K562 (cell line): ENCODE measurements around the gene FYTTD1. TPM values are rescaled to one million over a fixed set of nuclear protein-coding genes. Genes with fewer than 3 reads are reported as not detected.

Experiments
- ATAC-seq: fragments of 200-7000 bp; cut with Tn5 transposase; 3 replicates; pipeline ENCODE4 v1.9.1; 2020; ENCODE audit warnings: moderate library complexity
- BruUV-seq: library from RNA; stranded (reverse); fragments of 400-500 nt; replicated peaks from 2 replicates; lab custom pipeline; 2021; lab: Mats Ljungman, UMichigan
- CTCF ChIA-PET: fragments of 300-600 bp; formaldehyde crosslinking; extraction: SDS; loops from one replicate; lab custom pipeline; 2021; ENCODE audit warnings: low intra/inter-chr PET ratio; lab: Yijun Ruan, JAX
- POLR2A ChIA-PET: fragments of 300-600, 350-650 bp; sonication (Branson Sonifier 250); formaldehyde crosslinking; extraction: SDS; loops from one replicate; lab custom pipeline; 2021; ENCODE audit warnings: antibody characterized with exemption, inconsistent platforms; lab: Yijun Ruan, JAX
- DNase-seq, 4 experiments: peaks; one replicate each; pipeline versions ENCODE4 v3.0.0 to v3.0.0-alpha.2; 2011 to 2018; ENCODE audit warnings: low spot score in 3 of 4, mixed read lengths in 3 of 4; ENCODE audit errors: extremely low read depth in 1 of 4
- FAIRE-seq: peaks from 2 replicates; lab custom pipeline; 2011; peaks lifted over from hg19 to GRCh38; lab: Jason Lieb, UNC
- H2AFZ ChIP-seq: 2 replicates; pipeline ENCODE4 v1.6.0; 2011; ENCODE audit warnings: low read depth, low read length, control low read depth, inconsistent platforms
- H3K27ac ChIP-seq: fragments of 200-600 bp; 3 replicates; pipeline ENCODE4 v1.8.0; 2011; ENCODE audit warnings: low read depth, mild to moderate bottlenecking, control low read depth, inconsistent platforms, low read length, moderate library complexity, mixed read lengths; ENCODE audit errors: extremely low read depth
- H3K27me3 ChIP-seq, 2 experiments: fragments of 300-600 bp in 1 of 2; 2 replicates in 1 of 2; 3 replicates in 1 of 2; pipeline versions ENCODE4 v1.6.0 to v1.8.0; 2011; ENCODE audit warnings: inconsistent platforms in 2 of 2, low read length in 2 of 2, mild to moderate bottlenecking in 1 of 2, mixed read lengths in 1 of 2, moderate library complexity in 1 of 2; ENCODE audit not compliant: control insufficient read depth in 2 of 2, insufficient read depth in 2 of 2
- H3K36me3 ChIP-seq: fragments of 300-600 bp; 3 replicates; pipeline ENCODE4 v1.8.0; 2011; ENCODE audit warnings: mild to moderate bottlenecking, low read length, inconsistent platforms; ENCODE audit not compliant: control insufficient read depth, insufficient read depth
- H3K4me1 ChIP-seq, 2 experiments: fragments of 200-600 bp in 1 of 2; replicated peaks in 1 of 2; 2 replicates in 1 of 2; 3 replicates in 1 of 2; pipeline versions ENCODE4 v1.5.1 to v1.8.0; 2011; ENCODE audit warnings: inconsistent platforms in 2 of 2, low read length in 2 of 2, mild to moderate bottlenecking in 1 of 2, mixed read lengths in 1 of 2, moderate library complexity in 1 of 2; ENCODE audit not compliant: control insufficient read depth in 2 of 2, insufficient read depth in 2 of 2
- H3K4me2 ChIP-seq: 2 replicates; pipeline ENCODE4 v1.6.1; 2011; ENCODE audit warnings: low read length, control low read depth, inconsistent platforms, mixed read lengths; ENCODE audit not compliant: insufficient read depth
- H3K4me3 ChIP-seq: fragments of 200-600 bp; sonication (generic), shearing (Covaris generic); 2 replicates; pipeline ENCODE4 v1.5.1; 2016; ENCODE audit warnings: control low read depth, inconsistent platforms
- H3K79me2 ChIP-seq: fragments of 200-600 bp; 3 replicates; pipeline ENCODE4 v1.8.0; 2011; ENCODE audit warnings: low read length, inconsistent platforms; ENCODE audit not compliant: control insufficient read depth, insufficient read depth
- H3K9ac ChIP-seq, 2 experiments: 2 replicates each; pipeline versions ENCODE4 v1.6.0 to v1.6.1; 2011; ENCODE audit warnings: low read depth in 2 of 2, low read length in 2 of 2, control low read depth in 1 of 2, inconsistent platforms in 1 of 2, mild to moderate bottlenecking in 1 of 2, mixed read lengths in 1 of 2; ENCODE audit not compliant: insufficient read depth in 1 of 2
- H3K9me1 ChIP-seq: one replicate; pipeline ENCODE4 v1.6.0; 2011; ENCODE audit warnings: inconsistent platforms, mild to moderate bottlenecking, low read length, moderate library complexity; ENCODE audit not compliant: control insufficient read depth, insufficient read depth
- H3K9me3 ChIP-seq: replicated peaks from 2 replicates; pipeline ENCODE4 v1.5.1; 2011; ENCODE audit warnings: low read depth, low read length, inconsistent platforms; ENCODE audit not compliant: control insufficient read depth, insufficient read depth
- H4K20me1 ChIP-seq: replicated peaks from 2 replicates; pipeline ENCODE4 v1.6.1; 2011; ENCODE audit warnings: low read length, inconsistent platforms, mixed read lengths; ENCODE audit not compliant: control insufficient read depth, insufficient read depth
- BCL6 ChIP-seq: fragments of 250-450 bp; sonication (Bioruptor Pico); IDR thresholded peaks from 2 replicates; pipeline ENCODE4 v1.4.0; 2020
- C11orf30 ChIP-seq: fragments of 450-650 bp; IDR thresholded peaks from 2 replicates; pipeline ENCODE4 v1.6.1; 2016; ENCODE audit warnings: low read depth, mild to moderate bottlenecking
- ELF4 ChIP-seq: fragments of 450-650 bp; formaldehyde crosslinking; IDR thresholded peaks from 2 replicates; pipeline ENCODE4 v1.4.0; 2022; ENCODE audit warnings: missing genetic modification characterization
- IRF2 ChIP-seq: sonication (generic); formaldehyde crosslinking; IDR thresholded peaks from 2 replicates; pipeline ENCODE4 v1.8.1; 2022; ENCODE audit warnings: mild to moderate bottlenecking, missing genetic modification reagents
- MEF2D ChIP-seq: conservative IDR thresholded peaks from 2 replicates; pipeline ENCODE4 v1.6.1; 2016; ENCODE audit warnings: low read depth, missing genetic modification characterization, missing compliant biosample characterization
- SIRT6 ChIP-seq: IDR thresholded peaks from one replicate; pipeline ENCODE4 v1.6.1; 2012; ENCODE audit warnings: low read depth, mild to moderate bottlenecking, control low read depth, inconsistent platforms, low read length, moderate library complexity
- ZFP30 ChIP-seq: fragments of 250-450 bp; sonication (Bioruptor Pico); IDR thresholded peaks from 2 replicates; pipeline ENCODE4 v1.8.0; 2022; ENCODE audit warnings: moderate library complexity, mild to moderate bottlenecking, inconsistent platforms, borderline replicate concordance
- whole genome bisulfite sequencing: fragments of 100-300 bp; shearing (Covaris generic); methylation state at CpG from one replicate; pipeline ENCODE4 v1.1.6; 2016; ENCODE audit warnings: low coverage, mixed read lengths; ENCODE audit not compliant: insufficient coverage; ENCODE audit errors: missing lambda C conversion rate; 5-methylcytosine and 5-hydroxymethylcytosine counted together
- in situ Hi-C: fragments of 300-500 bp; cut with MboI; formaldehyde crosslinking; loops from 4 replicates; pipeline ENCODE4 v1.15.0; 2018; ENCODE audit warnings: inconsistent platforms, mixed read lengths
- intact Hi-C: fragments of 100-400 bp; cut with micrococcal nuclease; formaldehyde crosslinking; loops from 2 replicates; pipeline ENCODE4 v1.14.2; 2022
- polyA plus RNA-seq, 8 experiments: library from polyadenylated mRNA; depleted of rRNA in 4 of 8; stranded (reverse) in 5 of 8; unstranded in 3 of 8; fragments of >200 nt; fragmentation: Nextera tagmentation in 2 of 8; fragmentation: Illumina TruSeq in 1 of 8; extraction: Ambion mirVana in 2 of 8; extraction: Trizol in 1 of 8; gene quantifications; 2 replicates each; pipeline versions ENCODE4 v1.2.1 to v1.2.3, GENCODE V29; 2011 to 2014; ENCODE audit warnings: inconsistent platforms in 1 of 8, missing spikeins in 1 of 8
- total RNA-seq, 7 experiments: library from RNA; depleted of rRNA in 6 of 7; stranded (reverse); fragments of >200 nt in 6 of 7; fragmentation: Illumina TruSeq in 2 of 7; extraction: Trizol in 2 of 7; gene quantifications; 2 replicates each; pipeline versions ENCODE4 v1.2.1 to v1.2.3, GENCODE V29; 2011 to 2021; ENCODE audit warnings: low replicate concordance in 1 of 7
- TF ChIP-seq, protein P1 (sequence below): fragments of 250-450 bp; sonication (Bioruptor Pico); IDR thresholded peaks from 2 replicates; pipeline ENCODE4 v1.5.0; 2021; ENCODE audit warnings: mild to moderate bottlenecking, moderate library complexity
- TF ChIP-seq, protein P2 (sequence below), 3 experiments: fragments of 200-800 bp in 1 of 3; sonication (Bioruptor generic) in 1 of 3; sonication (generic) in 1 of 3; formaldehyde crosslinking in 1 of 3; IDR thresholded peaks; 2 replicates each; pipeline versions ENCODE4 v1.6.1 to v1.8.0; 2016 to 2022; ENCODE audit warnings: mild to moderate bottlenecking in 2 of 3, missing compliant biosample characterization in 2 of 3, missing genetic modification characterization in 2 of 3, missing genetic modification reagents in 1 of 3
- TF ChIP-seq, protein P3 (sequence below): fragments of 450-650 bp; formaldehyde crosslinking; IDR thresholded peaks from 2 replicates; pipeline ENCODE4 v1.4.0; 2022; ENCODE audit warnings: missing genetic modification characterization
- TF ChIP-seq, protein P4 (sequence below): sonication (generic); formaldehyde crosslinking; IDR thresholded peaks from 2 replicates; pipeline ENCODE4 v1.8.0; 2022; ENCODE audit warnings: mild to moderate bottlenecking, missing genetic modification reagents

FYTTD1 gene
- total and polyA plus RNA-seq, 9 of the 15 experiments (the other 6 are each of a cell fraction or from before 2014, with no cell fraction given), result 35.7 to 106 (median 76.3) TPM

DNA sequence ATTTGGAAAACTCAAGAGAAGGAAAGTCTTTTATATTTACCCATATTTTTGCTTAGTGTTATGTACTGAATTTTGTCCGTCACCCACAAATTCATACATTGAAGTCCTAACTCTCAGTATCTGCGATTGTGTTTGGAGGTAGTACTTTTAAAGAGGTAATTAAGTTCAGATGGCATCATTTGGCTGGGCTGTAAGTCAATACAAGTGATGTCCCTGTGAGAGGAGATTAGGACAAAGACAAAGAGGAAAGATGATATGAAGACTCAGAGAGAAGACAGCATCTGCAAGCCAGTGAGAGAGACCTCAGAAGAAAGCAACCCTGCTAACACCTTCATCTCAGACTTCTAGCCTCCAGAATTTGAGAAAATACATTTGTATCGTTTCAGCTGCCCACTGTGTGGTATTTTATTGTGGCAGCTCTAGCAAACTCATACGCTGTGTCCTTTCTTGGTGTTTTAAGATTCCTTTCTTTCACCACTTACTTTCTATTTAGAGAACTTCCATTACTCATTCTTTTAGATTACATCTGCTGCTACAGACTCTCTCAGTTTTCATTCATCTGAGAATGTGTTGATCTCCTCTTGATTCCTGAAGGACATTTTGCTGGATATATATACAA, 58.4 kb downstream of the FYTTD1 start (continued):
- TF ChIP-seq ZFP30 (CRISPR knock-in tag), result no peak

DNA sequence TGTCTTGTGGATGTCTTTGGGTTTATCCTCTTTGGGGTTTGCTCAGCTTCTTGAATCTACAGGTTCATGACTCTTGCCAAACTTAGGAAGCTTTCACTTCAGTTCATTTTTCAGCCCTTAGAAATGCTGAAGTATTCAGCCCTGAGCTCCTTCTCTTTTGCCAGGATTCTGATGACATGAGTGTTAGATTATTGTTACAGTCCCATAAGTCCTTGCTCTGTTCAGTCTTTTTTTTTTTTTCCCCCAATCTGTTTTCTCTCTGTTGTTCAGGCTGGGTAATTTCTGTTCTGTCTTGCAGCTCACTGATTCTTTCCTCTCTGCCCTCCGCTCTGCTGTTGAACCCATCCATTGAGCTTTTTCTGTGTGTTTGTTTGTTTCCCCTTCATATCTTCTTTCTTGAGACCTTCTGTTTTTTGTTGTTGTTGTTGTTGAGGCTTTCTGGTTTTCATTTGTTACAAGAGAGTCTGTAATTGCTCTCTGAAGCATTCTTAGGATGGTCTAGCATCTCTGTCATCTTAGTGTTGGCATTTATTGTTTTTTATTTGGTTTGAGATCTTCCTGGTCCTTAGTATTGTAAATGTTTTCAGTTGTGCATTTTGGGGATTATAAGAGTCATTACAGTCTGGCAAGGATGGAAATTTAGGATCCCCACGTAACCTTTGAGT, 59.8 kb downstream of the FYTTD1 start:
- H3K4me2 ChIP-seq, result no peak overlapping the region
- no peak for TF ChIP-seq MEF2D (tag)
- no peak for TF ChIP-seq C11orf30
- TF ChIP-seq, protein P1, sequence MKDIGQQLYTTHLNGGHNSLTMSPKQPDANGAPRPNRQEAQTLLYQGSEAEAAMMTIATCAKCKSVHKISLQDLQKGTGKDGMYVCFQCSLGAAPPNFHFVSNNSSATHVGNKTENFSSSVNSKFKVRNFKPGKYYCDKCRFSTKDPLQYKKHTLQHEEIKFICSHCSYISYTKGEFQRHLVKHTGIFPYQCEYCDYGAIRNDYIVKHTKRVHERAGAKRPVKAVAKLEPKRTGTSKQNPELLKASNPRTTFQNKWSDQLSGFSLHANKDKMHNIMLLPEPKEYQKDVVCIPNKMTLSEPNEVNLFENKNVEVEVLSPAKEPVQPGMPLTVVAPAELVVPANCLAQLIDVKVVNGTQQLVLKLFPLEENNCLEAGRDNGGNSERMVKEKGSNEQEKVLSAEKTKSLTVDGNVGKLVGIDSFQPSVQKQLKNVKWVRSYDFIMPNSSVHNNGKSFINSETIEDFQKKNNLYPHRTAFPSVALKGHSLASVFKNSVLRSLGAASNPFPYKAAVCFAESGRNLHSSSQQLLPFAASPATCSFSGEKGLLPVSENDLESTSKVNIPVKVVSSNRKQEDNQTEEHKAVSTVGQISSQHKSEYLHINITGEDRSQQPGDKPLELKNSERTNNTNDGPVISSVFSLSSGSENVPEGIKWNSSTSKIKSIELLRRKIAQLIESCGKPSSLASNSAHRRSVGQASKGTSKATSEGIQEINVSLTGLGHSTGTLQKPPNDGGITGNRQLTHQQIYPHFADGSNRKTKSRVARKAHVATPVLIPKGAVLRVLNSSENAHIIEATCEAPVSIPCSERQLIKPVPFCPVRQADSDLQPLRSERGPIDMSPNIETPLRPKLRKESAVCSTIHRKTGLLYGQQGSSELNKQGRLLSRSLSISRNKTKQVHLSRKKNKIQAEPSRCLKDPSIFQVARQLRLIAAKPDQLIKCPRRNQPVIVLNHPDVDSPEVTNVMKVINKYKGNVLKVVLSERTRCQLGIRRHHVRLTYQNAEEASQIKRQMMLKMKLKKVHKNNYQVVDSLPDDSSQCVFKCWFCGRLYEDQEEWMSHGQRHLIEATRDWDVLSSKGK (CRISPR knock-in tag), result no peak
- TF ChIP-seq, protein P2, sequence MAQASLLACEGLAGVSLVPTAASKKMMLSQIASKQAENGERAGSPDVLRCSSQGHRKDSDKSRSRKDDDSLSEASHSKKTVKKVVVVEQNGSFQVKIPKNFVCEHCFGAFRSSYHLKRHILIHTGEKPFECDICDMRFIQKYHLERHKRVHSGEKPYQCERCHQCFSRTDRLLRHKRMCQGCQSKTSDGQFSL (CRISPR knock-in tag; IDR thresholded peaks at IDR 0.05), result no peak
- TF ChIP-seq, protein P2 (tag; IDR thresholded peaks at IDR 0.05), result no peak
- TF ChIP-seq BCL6, result no peak
- TF ChIP-seq IRF2, result no peak
- no peak for TF ChIP-seq SIRT6
- TF ChIP-seq, protein P3, sequence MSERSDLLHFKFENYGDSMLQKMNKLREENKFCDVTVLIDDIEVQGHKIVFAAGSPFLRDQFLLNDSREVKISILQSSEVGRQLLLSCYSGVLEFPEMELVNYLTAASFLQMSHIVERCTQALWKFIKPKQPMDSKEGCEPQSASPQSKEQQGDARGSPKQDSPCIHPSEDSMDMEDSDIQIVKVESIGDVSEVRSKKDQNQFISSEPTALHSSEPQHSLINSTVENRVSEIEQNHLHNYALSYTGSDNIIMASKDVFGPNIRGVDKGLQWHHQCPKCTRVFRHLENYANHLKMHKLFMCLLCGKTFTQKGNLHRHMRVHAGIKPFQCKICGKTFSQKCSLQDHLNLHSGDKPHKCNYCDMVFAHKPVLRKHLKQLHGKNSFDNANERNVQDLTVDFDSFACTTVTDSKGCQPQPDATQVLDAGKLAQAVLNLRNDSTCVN (CRISPR knock-in tag), result no peak
- TF ChIP-seq, protein P4, sequence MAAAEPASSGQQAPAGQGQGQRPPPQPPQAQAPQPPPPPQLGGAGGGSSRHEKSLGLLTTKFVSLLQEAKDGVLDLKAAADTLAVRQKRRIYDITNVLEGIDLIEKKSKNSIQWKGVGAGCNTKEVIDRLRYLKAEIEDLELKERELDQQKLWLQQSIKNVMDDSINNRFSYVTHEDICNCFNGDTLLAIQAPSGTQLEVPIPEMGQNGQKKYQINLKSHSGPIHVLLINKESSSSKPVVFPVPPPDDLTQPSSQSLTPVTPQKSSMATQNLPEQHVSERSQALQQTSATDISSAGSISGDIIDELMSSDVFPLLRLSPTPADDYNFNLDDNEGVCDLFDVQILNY (CRISPR knock-in tag), result no peak
- no peak for TF ChIP-seq ELF4 (CRISPR knock-in tag)

More for the DNA sequence above, 59.8 kb downstream of the FYTTD1 start:
- Histone ChIP-seq H3K4me1 (peaks cover 0 to 5% of the 10 kb centered on the region in 2 experiments; a peak in 3 of 5 replicates), H3K9me3 (no peaks in the 10 kb centered on the region), H3K9ac (no peak overlapping the region), H2AFZ (no peak overlapping the region), H4K20me1 (no peaks in the 10 kb centered on the region), H3K9me1 (no peaks in the 10 kb centered on the region), H3K27me3 (no peaks in the 10 kb centered on the region), H3K79me2 (peaks cover 56% of the 10 kb centered on the region), H3K36me3 (no peaks in the 10 kb centered on the region), H3K27ac (no peak overlapping the region), H3K4me3 (no peak overlapping the region)
- intact Hi-C loops, result loop anchor here (10.0 kb wide), 1 partner anchor 125 kb away; no protein-coding TSS in a partner anchor
- 47% methylated on average over 2 of the region's 2 CpGs for WGBS
- peak; percentile 47 for ATAC-seq
- ChIA-PET CTCF (no interaction called here), POLR2A (interaction anchor here (0.5 to 2.0 kb wide), 7 partner anchors 8 to 70 kb away, joined by 3 to 14 read pairs (median 3); no protein-coding TSS in a partner anchor)
- no peak for DNase-seq
- in situ Hi-C loops, result no loop called here
- BruUV-seq, result no TSS peak
- no peak for FAIRE-seq
